Occipital lobe (tissue), 3 donors: ENCODE data around the gene PDE5A. TPM values are rescaled to one million over a fixed set of nuclear protein-coding genes. Genes with fewer than 3 reads are reported as not detected.
"Not testable (repeated sequence)": the region's sequence is repeated elsewhere in the genome, so short reads cannot be mapped to it uniquely, and the experiment has no call there.

ENCODE experiments used
- DNase-seq: peaks from one replicate; lab custom pipeline; 2025; lab: John Stamatoyannopoulos, UW
- small RNA-seq: library from RNA; depleted of rRNA; stranded (forward); fragments of <200 nt; gene quantifications from one replicate; pipeline ENCODE3, GENCODE V24; 2014
- total RNA-seq: library from RNA; depleted of rRNA; stranded (reverse); fragments of >200 nt; gene quantifications from one replicate; pipeline ENCODE4 v1.2.3, GENCODE V29; 2014

Gene PDE5A
- total RNA-seq, 1 donor from 2014 or later = 17.9 TPM

GRCh38 chr4:119477412-119478053 is 151.1 kb downstream of the PDE5A start:
- no peak for DNase-seq

GRCh38 chr4:119471259-119471658 is 157.3 kb downstream of the PDE5A start:
- no peak for DNase-seq

- not testable (repeated sequence) for DNase-seq
Measured at GRCh38 chr4:119470737-119471063, 157.9 kb downstream of the PDE5A start.

GRCh38 chr4:119470021-119470736 is 158.4 kb downstream of the PDE5A start:
- DNase-seq = not testable (repeated sequence)

- DNase-seq = not testable (repeated sequence)
Measured at GRCh38 chr4:119469039-119469438, 159.6 kb downstream of the PDE5A start.

- DNase-seq = not testable (repeated sequence)
Measured at GRCh38 chr4:119462733-119463132, 165.9 kb downstream of the PDE5A start.

- not testable (repeated sequence) for DNase-seq
Measured at GRCh38 chr4:119455734-119456133, 172.9 kb downstream of the PDE5A start.

- peak; percentile 93 for DNase-seq
Measured at GRCh38 chr4:119454491-119455270, 173.9 kb downstream of the PDE5A start.

- DNase-seq = not testable (repeated sequence)
Measured at GRCh38 chr4:119454151-119454490, 174.5 kb downstream of the PDE5A start.

- DNase-seq = not testable (repeated sequence)
Measured at GRCh38 chr4:119453286-119453685, 175.3 kb downstream of the PDE5A start.

- not testable (repeated sequence) for DNase-seq
Measured at GRCh38 chr4:119449851-119450250, 178.8 kb downstream of the PDE5A start.

Small RNA genes within 50 kb of the gene (small RNA-seq; reads per million reads assigned to genes)
- gene RF00614 = not detected
